ENCODE results near the gene ECSCR.
"Not testable (repeated sequence)": the region's sequence is repeated elsewhere in the genome, so short reads cannot be mapped to it uniquely, and the experiment has no call there.

ECSCR gene, protein sequence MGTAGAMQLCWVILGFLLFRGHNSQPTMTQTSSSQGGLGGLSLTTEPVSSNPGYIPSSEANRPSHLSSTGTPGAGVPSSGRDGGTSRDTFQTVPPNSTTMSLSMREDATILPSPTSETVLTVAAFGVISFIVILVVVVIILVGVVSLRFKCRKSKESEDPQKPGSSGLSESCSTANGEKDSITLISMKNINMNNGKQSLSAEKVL

GRCh38 chr5:139462586-139463276 is at the start of gene ECSCR:
Gene ECSCR, minus strand, starts transcription at chr5:139462743. Its CDS starts 73 bp downstream, at chr5:139462670.
- DNase-seq = no peak

GRCh38 chr5:139504722-139505121 is 42.2 kb upstream of the ECSCR start:
- DNase-seq = not testable (repeated sequence)

- DNase-seq = not testable (repeated sequence)
Observed at GRCh38 chr5:139503879-139504278, 41.3 kb upstream of the ECSCR start.

DNA sequence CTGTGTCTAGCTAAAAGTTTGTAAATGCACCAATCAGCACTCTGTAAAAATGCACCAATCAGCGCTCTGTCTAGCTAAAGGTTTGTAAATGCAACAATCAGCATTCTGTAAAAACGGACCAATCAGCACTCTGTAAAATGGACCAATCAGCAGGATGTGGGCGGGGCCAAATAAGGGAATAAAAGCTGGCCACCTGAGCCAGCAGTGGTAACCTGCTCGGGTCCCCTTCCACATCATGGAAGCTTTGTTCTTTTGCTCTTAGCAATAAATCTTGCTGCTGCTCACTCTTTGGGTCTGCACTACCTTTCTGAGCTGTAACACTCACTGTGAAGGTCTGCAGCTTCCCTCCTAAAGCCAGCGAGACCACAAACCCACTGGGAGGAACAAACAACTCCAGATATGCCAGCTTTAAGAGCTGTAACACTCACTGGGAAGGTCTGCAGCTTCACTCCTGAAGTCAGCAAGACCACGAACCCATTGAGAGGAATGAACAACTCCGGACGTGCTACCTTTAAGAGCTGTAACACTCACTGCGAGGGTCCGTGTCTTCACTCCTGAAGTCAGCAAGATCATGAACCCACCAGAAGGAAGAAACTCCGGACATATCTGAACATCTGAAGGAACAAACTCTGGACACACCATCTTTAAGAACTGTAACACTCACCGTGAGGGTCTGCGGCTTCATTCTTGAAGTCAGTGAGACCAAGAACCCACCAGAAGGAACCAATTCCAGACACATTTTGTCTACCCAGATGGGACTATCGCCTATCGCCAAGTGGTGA is 40.7 kb upstream of the ECSCR start:
- DNase-seq = not testable (repeated sequence)

GRCh38 chr5:139501381-139501780 is 38.8 kb upstream of the ECSCR start:
- no peak for DNase-seq

DNA sequence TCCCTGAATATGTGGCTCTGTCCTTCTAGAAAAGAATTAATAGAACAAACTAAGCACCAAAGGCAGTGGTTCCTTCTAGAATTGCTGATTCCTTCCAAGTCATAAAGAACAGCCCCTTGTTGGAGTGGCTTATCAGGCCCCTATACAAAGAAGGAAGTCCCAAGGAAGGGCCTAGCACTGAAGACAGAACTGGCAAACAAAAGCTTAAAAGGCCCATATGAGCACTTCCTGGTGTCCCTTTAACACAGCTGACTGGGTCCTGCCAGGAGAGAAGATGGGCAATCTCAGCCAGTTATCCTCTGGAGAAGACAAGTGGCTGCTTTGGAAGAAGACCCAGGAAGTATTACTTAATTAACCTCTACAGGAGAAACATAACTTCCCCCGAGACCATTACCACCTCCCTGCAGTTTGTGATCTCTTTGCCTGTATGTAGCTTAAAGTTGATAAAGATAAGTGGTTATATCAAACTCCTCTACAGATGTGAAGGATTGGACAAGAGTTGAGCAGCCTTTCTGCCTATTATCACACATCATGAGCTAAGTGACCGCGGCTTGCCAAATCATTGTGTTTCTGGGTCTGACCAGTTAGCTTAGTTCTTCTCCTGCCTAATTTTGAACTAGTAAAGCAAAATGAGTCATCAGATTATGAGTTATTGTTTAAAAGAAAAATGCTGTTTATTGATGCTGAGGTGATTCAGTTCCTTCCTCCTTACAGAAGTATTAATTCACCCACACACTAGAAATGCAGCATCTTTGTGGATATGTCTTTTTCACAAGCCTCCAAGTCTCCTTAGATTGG is 33.3 kb upstream of the ECSCR start:
- no peak for DNase-seq

- DNase-seq = no peak
Observed at GRCh38 chr5:139494832-139495231, 32.3 kb upstream of the ECSCR start.

GRCh38 chr5:139494256-139494655 is 31.7 kb upstream of the ECSCR start:
- no peak for DNase-seq

DNA sequence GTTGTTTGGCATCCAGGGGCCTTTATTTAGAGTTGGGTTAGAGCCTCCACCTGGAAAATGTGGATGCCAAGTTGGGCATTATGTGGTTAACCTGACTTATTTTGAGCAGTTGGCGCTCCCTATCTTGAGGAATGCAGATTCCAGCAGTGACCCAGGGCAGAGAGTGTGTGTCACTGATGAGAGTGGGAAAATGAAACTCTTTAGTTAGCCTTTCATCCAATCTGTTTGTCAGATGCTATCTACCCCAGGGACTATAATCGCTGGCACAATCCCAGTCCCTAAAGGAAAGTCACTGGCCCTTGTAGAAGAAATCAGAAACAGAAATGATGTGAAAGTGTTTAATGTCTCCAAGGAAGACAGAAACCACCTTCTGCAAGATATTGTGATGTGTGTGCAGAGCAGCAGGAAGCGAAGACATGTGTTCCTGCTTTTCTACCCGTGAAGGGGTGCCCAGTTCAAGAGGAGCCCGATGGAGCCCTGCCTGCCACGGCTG is 30.2 kb upstream of the ECSCR start:
- no peak for DNase-seq

DNA sequence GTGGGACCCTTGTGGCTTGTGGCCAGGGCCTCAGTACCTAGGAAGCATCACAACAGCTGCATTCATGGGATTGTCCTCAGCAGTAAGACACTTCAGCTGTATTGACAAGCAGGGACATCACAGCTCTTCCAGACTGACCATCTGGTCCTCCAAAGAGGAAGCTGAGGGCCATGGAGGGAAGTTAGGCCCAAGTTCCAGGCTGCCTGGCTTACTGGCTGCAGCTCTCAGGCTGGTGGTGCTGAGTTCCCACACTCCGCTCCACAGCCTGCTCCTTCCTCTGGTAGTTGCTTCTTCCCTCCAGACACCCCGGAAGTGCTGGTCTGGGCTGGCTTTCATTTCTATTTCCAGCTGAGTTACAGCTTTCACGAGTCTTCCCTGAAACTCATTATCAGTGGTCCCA is 25.7 kb upstream of the ECSCR start:
- DNase-seq = peak; percentile 25

DNA sequence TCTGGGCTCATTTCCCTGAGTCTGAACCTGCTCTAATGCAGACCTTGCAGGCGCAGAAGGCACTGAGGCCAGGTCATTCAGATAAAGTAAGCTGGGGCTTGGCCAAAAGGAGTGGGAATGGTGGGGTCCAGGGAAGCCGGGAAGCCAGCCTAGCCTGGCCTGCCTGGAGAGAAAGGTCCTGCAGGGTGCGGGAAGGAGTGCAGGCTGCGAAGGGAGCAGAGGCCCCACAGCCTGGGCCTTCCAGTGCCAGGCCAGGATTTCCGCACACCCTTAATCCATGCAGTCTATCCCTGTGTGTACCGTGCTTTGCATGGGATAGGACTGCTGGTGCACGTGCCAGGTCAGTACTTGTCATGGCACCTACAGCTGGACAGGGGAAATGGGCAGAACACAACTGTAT is 23.7 kb upstream of the ECSCR start:
- DNase-seq = peak; percentile 24

GRCh38 chr5:139482890-139483208 is 20.3 kb upstream of the ECSCR start:
- not testable (repeated sequence) for DNase-seq

DNA sequence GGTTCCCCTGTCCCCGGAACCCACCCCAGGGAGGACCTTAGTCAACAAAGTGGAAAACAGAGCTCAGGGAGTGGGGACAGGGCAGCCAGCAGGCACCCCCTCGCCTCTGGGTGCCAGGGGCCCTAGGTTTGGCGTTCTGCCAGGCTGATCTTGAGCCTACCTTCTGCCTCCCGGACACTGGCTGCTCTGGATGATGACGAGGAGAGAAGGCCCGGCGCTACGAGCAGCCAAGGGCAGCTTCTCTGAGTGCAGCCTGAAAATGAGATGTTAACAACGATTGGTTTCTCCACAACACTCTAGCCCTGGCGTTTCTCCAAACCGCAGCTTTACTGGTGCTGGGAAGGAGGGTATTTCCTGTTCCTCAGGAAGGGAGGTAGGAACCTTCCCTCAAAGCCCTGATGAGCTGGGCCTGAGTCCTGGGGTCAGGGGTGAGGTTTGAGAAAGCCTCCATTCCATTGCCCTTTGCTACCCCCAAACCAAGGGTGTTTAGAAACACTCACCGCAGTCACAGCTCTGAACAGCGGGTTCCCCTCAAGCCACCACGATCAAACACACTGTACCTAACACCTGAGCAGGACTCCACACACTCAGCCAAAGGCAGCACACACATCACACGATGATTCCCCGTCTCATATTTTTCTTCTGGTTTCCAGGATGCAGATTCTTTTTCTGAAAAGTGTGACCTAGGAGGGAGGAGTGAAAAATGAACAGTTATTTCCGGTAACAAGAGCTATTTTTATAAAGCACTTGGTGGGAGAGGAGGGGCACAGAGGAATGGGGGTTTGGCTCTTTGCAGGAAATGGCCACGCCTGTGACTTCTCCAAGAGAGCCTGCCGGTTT is 19.7 kb upstream of the ECSCR start, which contains the start of gene STING1:
Gene STING1, minus strand, starts transcription at position 709 of the 840 bp plus-strand sequence. CDS start 1,054 bp downstream, outside the sequence.
- DNase-seq = peak; percentile 54

- DNase-seq = no peak
Observed at GRCh38 chr5:139481580-139482049, 19.1 kb upstream of the ECSCR start.

GRCh38 chr5:139481122-139481533 is 18.6 kb upstream of the ECSCR start:
- no peak for DNase-seq

- DNase-seq = not testable (repeated sequence)
Observed at GRCh38 chr5:139479729-139480128, 17.2 kb upstream of the ECSCR start.

GRCh38 chr5:139478657-139479423 is 16.3 kb upstream of the ECSCR start:
- peak; percentile 11 for DNase-seq

DNA sequence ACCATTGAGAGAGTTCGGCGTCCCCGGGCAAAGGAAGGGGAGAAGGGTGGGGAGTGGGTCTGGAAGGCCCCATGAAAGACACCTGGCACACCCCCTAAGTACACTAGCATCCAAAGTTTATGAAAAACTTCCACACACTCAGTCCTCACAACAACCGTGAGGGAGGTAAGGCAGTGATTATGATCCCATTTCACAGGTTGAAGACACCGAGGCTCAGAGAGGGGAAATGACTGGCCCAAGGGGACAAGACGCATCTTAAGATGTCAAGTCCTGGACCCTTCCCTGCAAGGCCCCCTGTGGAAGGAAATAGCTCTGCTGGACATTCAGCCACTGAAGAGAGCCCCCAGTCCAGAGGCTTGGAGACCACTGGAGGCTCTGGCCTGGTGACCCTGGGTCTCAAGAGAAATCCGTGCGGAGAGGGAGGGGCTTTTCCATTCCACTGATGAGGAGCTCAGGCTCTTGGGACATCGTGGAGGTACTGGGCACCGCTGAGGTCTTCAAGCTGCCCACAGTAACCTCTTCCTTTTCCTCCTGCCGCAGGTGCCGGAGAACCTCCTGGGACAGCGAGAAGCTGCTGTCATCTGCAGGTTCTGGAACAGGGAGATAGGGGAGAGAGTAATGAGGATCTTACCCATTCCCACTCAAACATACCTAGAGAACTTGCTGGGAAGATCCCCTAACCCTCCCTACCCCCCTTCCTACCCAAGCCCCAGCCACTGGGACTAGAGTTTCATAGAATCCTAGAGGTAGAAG is 13.5 kb upstream of the ECSCR start:
- DNase-seq = no peak

- no peak for DNase-seq
Observed at GRCh38 chr5:139474890-139475791, 12.6 kb upstream of the ECSCR start.

Measured in NCI-H82 (cell line).